ENCODE measurements around the gene ASB6. TPM values are rescaled to one million over a fixed set of nuclear protein-coding genes. Genes with fewer than 3 reads are reported as not detected.
A peak's percentile ranks its signal among the peaks of the same experiment; 100 is the strongest.

Gene ASB6
- total RNA-seq, 1 donor from 2014 or later, result 18.1 TPM

- no peak for TF ChIP-seq CTCF (IDR thresholded peaks at IDR 0.05)
- no peak for DNase-seq (ENCODE audit: extremely low spot score, unreplicated experiment)
- Mint-ChIP-seq H3K36me3 (ENCODE audit: unreplicated experiment) (peaks cover 27% of the 10 kb centered on the region), H3K27ac (ENCODE audit: unreplicated experiment) (no peak overlapping the region), H3K27me3 (ENCODE audit: unreplicated experiment) (no peaks in the 10 kb centered on the region), H3K9me3 (ENCODE audit: unreplicated experiment) (no peaks in the 10 kb centered on the region), H3K4me1 (ENCODE audit: unreplicated experiment) (peaks cover 41% of the 10 kb centered on the region), H3K4me3 (ENCODE audit: unreplicated experiment) (no peak overlapping the region)
Observed at GRCh38 chr9:129633207-129633606, 8.7 kb downstream of the ASB6 start.

GRCh38 chr9:129632460-129632859 is 9.5 kb downstream of the ASB6 start:
- DNase-seq (ENCODE audit: extremely low spot score, unreplicated experiment), result no peak
- TF ChIP-seq CTCF (IDR thresholded peaks at IDR 0.05), result no peak
- peaks cover 49% of the 10 kb centered on the region for H3K4me1 Mint-ChIP-seq (ENCODE audit: unreplicated experiment)
- peaks cover 21% of the 10 kb centered on the region for H3K36me3 Mint-ChIP-seq (ENCODE audit: unreplicated experiment)
- no peak overlapping the region for H3K4me3 Mint-ChIP-seq (ENCODE audit: unreplicated experiment)
- no peaks in the 10 kb centered on the region for H3K9me3 Mint-ChIP-seq (ENCODE audit: unreplicated experiment)
- peak overlapping the region; percentile 38 for H3K27ac Mint-ChIP-seq (ENCODE audit: unreplicated experiment)
- H3K27me3 Mint-ChIP-seq (ENCODE audit: unreplicated experiment), result no peaks in the 10 kb centered on the region

- H3K4me1 Mint-ChIP-seq (ENCODE audit: unreplicated experiment), result peaks cover 56% of the 10 kb centered on the region
- DNase-seq (ENCODE audit: extremely low spot score, unreplicated experiment), result no peak
- H3K9me3 Mint-ChIP-seq (ENCODE audit: unreplicated experiment), result no peaks in the 10 kb centered on the region
- no peak for TF ChIP-seq CTCF (IDR thresholded peaks at IDR 0.05)
- H3K27me3 Mint-ChIP-seq (ENCODE audit: unreplicated experiment), result no peaks in the 10 kb centered on the region
- H3K27ac Mint-ChIP-seq (ENCODE audit: unreplicated experiment), result peak overlapping the region; percentile 81
- H3K4me3 Mint-ChIP-seq (ENCODE audit: unreplicated experiment), result no peak overlapping the region
- peaks cover 19% of the 10 kb centered on the region for H3K36me3 Mint-ChIP-seq (ENCODE audit: unreplicated experiment)
Observed at GRCh38 chr9:129631674-129632129, 10.2 kb downstream of the ASB6 start.

- Mint-ChIP-seq H3K27ac (ENCODE audit: unreplicated experiment) (peak overlapping the region; percentile 81), H3K9me3 (ENCODE audit: unreplicated experiment) (no peaks in the 10 kb centered on the region), H3K36me3 (ENCODE audit: unreplicated experiment) (peaks cover 19% of the 10 kb centered on the region), H3K27me3 (ENCODE audit: unreplicated experiment) (no peaks in the 10 kb centered on the region), H3K4me3 (ENCODE audit: unreplicated experiment) (peak overlapping the region; percentile 41), H3K4me1 (ENCODE audit: unreplicated experiment) (peaks cover 56% of the 10 kb centered on the region)
- DNase-seq (ENCODE audit: extremely low spot score, unreplicated experiment), result no peak
- no peak for TF ChIP-seq CTCF (IDR thresholded peaks at IDR 0.05)
Observed at GRCh38 chr9:129630967-129631673, 10.8 kb downstream of the ASB6 start.

GRCh38 chr9:129629251-129629820 is 12.6 kb downstream of the ASB6 start:
- Mint-ChIP-seq H3K36me3 (ENCODE audit: unreplicated experiment) (peaks cover 7% of the 10 kb centered on the region), H3K4me3 (ENCODE audit: unreplicated experiment) (no peak overlapping the region), H3K9me3 (ENCODE audit: unreplicated experiment) (no peaks in the 10 kb centered on the region), H3K27me3 (ENCODE audit: unreplicated experiment) (no peaks in the 10 kb centered on the region), H3K27ac (ENCODE audit: unreplicated experiment) (peak overlapping the region; percentile 14), H3K4me1 (ENCODE audit: unreplicated experiment) (peaks cover 59% of the 10 kb centered on the region)
- TF ChIP-seq CTCF (IDR thresholded peaks at IDR 0.05), result no peak
- DNase-seq (ENCODE audit: extremely low spot score, unreplicated experiment), result no peak
